A673 (cell line): ENCODE measurements around the gene TMEM17. TPM values are rescaled to one million over a fixed set of nuclear protein-coding genes. Genes with fewer than 3 reads are reported as not detected.

Experiments used
- BruUV-seq: library from RNA; stranded (reverse); fragments of 400-500 nt; replicated peaks from 2 replicates; lab custom pipeline; 2021; lab: Mats Ljungman, UMichigan
- CTCF ChIA-PET: fragments of 300-600 bp; sonication (Branson Sonifier 250); formaldehyde crosslinking; loops from one replicate; lab custom pipeline; 2022; ENCODE audit warnings: antibody characterized with exemption; lab: Charles Lee
- POLR2A ChIA-PET: fragments of 300-600 bp; sonication (Branson Sonifier 250); formaldehyde crosslinking; loops from one replicate; lab custom pipeline; 2022; ENCODE audit warnings: antibody characterized with exemption; ENCODE audit not compliant: low non-redundant PET; lab: Charles Lee
- DNase-seq: peaks from one replicate; pipeline ENCODE4 v3.0.0-alpha.2; 2015; ENCODE audit warnings: low spot score
- H3K27ac ChIP-seq: fragments of 200-600 bp; sonication (generic); 2 replicates; pipeline ENCODE4 v1.5.1; 2016; ENCODE audit warnings: mixed run types, low read depth, mild to moderate bottlenecking, mixed read lengths, antibody characterized with exemption, low read length; ENCODE audit not compliant: poor library complexity, severe bottlenecking
- H3K27me3 ChIP-seq: fragments of 200-600 bp; sonication (generic); replicated peaks from 2 replicates; pipeline ENCODE4 v1.6.1; 2017; ENCODE audit warnings: mixed run types, low read depth, mild to moderate bottlenecking, mixed read lengths, antibody characterized with exemption, low read length; ENCODE audit not compliant: insufficient read depth, poor library complexity
- H3K36me3 ChIP-seq: fragments of 200-600 bp; sonication (generic); 2 replicates; pipeline ENCODE4 v1.6.1; 2016; ENCODE audit warnings: mixed run types, mild to moderate bottlenecking, mixed read lengths, antibody characterized with exemption, low read length; ENCODE audit not compliant: insufficient read depth, poor library complexity, severe bottlenecking
- H3K4me1 ChIP-seq: fragments of 200-600 bp; sonication (generic); 2 replicates; pipeline ENCODE4 v1.6.1; 2017; ENCODE audit warnings: mixed run types, mild to moderate bottlenecking, mixed read lengths, antibody characterized with exemption, low read length; ENCODE audit not compliant: insufficient read depth, poor library complexity, severe bottlenecking
- H3K4me3 ChIP-seq: fragments of 200-600 bp; sonication (generic); 2 replicates; pipeline ENCODE4 v1.5.1; 2016; ENCODE audit warnings: low read depth, mixed run types, mild to moderate bottlenecking, mixed read lengths, low read length; ENCODE audit not compliant: poor library complexity, severe bottlenecking
- H3K9me3 ChIP-seq: fragments of 200-600 bp; sonication (generic); 2 replicates; pipeline ENCODE4 v1.6.1; 2016; ENCODE audit warnings: mixed run types, low read depth, mild to moderate bottlenecking, mixed read lengths, antibody characterized with exemption, low read length; ENCODE audit not compliant: poor library complexity, severe bottlenecking
- CTCF ChIP-seq: fragments of 300-800, 200-600 bp; sonication (generic); conservative IDR thresholded peaks from 2 replicates; pipeline ENCODE4 v1.5.1; 2017; ENCODE audit warnings: low read depth, mild to moderate bottlenecking, antibody characterized with exemption, low read length, moderate library complexity, mixed read lengths
- EZH2 ChIP-seq: fragments of 200-600 bp; sonication (generic); IDR thresholded peaks from 2 replicates; pipeline ENCODE4 v1.6.1; 2017; ENCODE audit warnings: borderline replicate concordance, low read depth, mild to moderate bottlenecking, mixed read lengths, antibody characterized with exemption, low read length; ENCODE audit not compliant: poor library complexity, severe bottlenecking
- intact Hi-C: fragments of 100-400 bp; cut with micrococcal nuclease; formaldehyde crosslinking; loops from one replicate; pipeline ENCODE4 v1.10.0; 2022; ENCODE audit not compliant: unreplicated experiment
- total RNA-seq: library from RNA; stranded (reverse); gene quantifications from 2 replicates; pipeline ENCODE4 v1.2.3, GENCODE V29; 2021

TMEM17 gene
- total RNA-seq, 1 experiment from 2014 or later: 1.5 TPM

- H3K9me3 ChIP-seq: no peaks in the 10 kb centered on the region
- BruUV-seq: no TSS peak
- no peak for DNase-seq
- no peak overlapping the region for H3K27ac ChIP-seq
- TF ChIP-seq CTCF (no peak), EZH2 (no peak)
- no peak overlapping the region for H3K4me3 ChIP-seq
- H3K27me3 ChIP-seq: no peaks in the 10 kb centered on the region
- CTCF ChIA-PET: no interaction called here
- intact Hi-C loops: loop anchor here (10.0 kb wide), 1 partner anchor 559 kb away; no protein-coding TSS in a partner anchor
- POLR2A ChIA-PET: no interaction called here
- H3K36me3 ChIP-seq: no peaks in the 10 kb centered on the region
- H3K4me1 ChIP-seq: no peaks in the 10 kb centered on the region
Measured at GRCh38 chr2:62465741-62466502, 40.1 kb downstream of the TMEM17 start.

- TF ChIP-seq CTCF (no peak), EZH2 (no peak)
- BruUV-seq: no TSS peak
- intact Hi-C loops: loop anchor here (10.0 kb wide), 1 partner anchor 560 kb away; no protein-coding TSS in a partner anchor
- Histone ChIP-seq H3K27ac (no peak overlapping the region), H3K4me3 (no peak overlapping the region), H3K4me1 (no peaks in the 10 kb centered on the region), H3K9me3 (no peaks in the 10 kb centered on the region), H3K27me3 (no peaks in the 10 kb centered on the region), H3K36me3 (no peaks in the 10 kb centered on the region)
- ChIA-PET POLR2A (no interaction called here), CTCF (no interaction called here)
- DNase-seq: no peak
Measured at GRCh38 chr2:62465039-62465740, 40.8 kb downstream of the TMEM17 start.

DNA sequence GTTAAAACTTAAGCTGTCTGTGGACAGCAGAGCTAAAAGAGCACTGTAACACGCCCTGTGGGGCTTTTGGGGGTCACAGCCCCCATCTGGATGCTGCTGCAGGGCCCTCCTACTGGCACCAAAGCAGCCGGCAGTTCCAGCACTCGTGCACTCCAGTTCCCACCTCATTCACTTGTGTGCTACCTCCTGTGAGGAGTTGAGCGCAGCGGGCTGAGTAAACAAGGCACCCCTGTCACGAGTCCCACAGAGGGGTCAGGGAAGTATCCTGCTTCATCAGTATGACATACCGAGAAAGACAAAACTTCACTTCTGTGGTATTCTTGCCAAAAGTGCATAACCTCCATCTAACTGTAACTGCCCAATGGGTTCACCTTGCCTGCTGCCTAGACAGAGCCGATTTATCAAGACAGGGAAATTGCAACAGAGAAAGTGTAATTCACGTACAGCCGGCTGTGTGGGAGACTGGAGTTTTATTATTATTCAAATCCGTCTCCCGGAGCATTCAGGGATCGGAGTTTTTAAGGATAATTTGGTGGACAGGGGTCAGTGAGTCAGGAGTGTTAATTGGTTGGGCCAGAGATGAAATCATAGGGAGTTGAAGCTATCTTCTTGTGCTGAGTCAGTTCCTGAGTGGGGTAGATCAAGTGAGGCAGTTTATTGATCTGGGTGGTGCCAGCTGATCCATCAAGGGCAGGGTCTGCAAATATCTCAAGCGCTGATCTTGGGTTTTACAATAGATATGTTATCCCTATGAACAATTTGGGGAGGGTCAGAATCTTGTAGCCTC is 41.6 kb downstream of the TMEM17 start:
- ChIA-PET CTCF (no interaction called here), POLR2A (no interaction called here)
- H3K4me1 ChIP-seq: no peaks in the 10 kb centered on the region
- no peaks in the 10 kb centered on the region for H3K36me3 ChIP-seq
- no peaks in the 10 kb centered on the region for H3K27me3 ChIP-seq
- no peak for DNase-seq
- H3K9me3 ChIP-seq: no peaks in the 10 kb centered on the region
- TF ChIP-seq EZH2 (no peak), CTCF (no peak)
- no TSS peak for BruUV-seq
- no peak overlapping the region for H3K27ac ChIP-seq
- no peak overlapping the region for H3K4me3 ChIP-seq
- intact Hi-C loops: loop anchor here (10.0 kb wide), 1 partner anchor 560 kb away; no protein-coding TSS in a partner anchor
